ENCODE results near the gene NOXRED1. TPM values are rescaled to one million over a fixed set of nuclear protein-coding genes. Genes with fewer than 3 reads are reported as not detected.

The NOXRED1 gene
- total and polyA plus RNA-seq, 10 of the 15 experiments (the other 5 are each of a cell fraction or from before 2014, with no cell fraction given), result 0.06 to 0.62 (median 0.14) TPM

GRCh38 chr14:77457522-77458248, 34.4 kb upstream of the NOXRED1 start, which contains the start of the genes AHSA1 and VIPAS39 (continued):
- no peak for TF ChIP-seq ZNF217 (IDR thresholded peaks at IDR 0.05)
- TF ChIP-seq ZBTB4 (CRISPR knock-in tag; IDR thresholded peaks at IDR 0.05), result no peak
- no peak; the same call in 1 of the 2 replicates for TF ChIP-seq ATF2 (IDR thresholded peaks at IDR 0.05; ENCODE audit: low read length)
- TF ChIP-seq FOS (IDR thresholded peaks at IDR 0.05; ENCODE audit: borderline replicate concordance, extremely low read depth, insufficient read length), result no peak
- no peak for TF ChIP-seq NKRF (conservative IDR thresholded peaks at IDR 0.05)
- TF ChIP-seq SUZ12 (IDR thresholded peaks at IDR 0.05; ENCODE audit: unreplicated experiment), result no peak
- no peak for TF ChIP-seq CUX1 (IDR thresholded peaks at IDR 0.05; ENCODE audit: insufficient replicate concordance, low read depth, low read length)
- TF ChIP-seq ZBED1 (IDR thresholded peaks at IDR 0.05; ENCODE audit: borderline replicate concordance), result no peak
- 0 out of 2 replicates have a peak, but pooled peaks have one; percentile 47 for TF ChIP-seq DPF2 (IDR thresholded peaks at IDR 0.05)
- TF ChIP-seq PKNOX1 (IDR thresholded peaks at IDR 0.05), result peak; percentile 64
- peak; percentile 80; the same call in 1 of the 2 replicates for TF ChIP-seq SMARCA5 (IDR thresholded peaks at IDR 0.05)
- TF ChIP-seq PBX3 (IDR thresholded peaks at IDR 0.05; ENCODE audit: insufficient replicate concordance, low read depth, low read length), result no peak
- TF ChIP-seq RCOR1 (conservative IDR thresholded peaks at IDR 0.05; ENCODE audit: low read depth, low read length), result 0 out of 2 replicates have a peak, but pooled peaks have one; percentile 46
- TF ChIP-seq POLR2A (IDR thresholded peaks at IDR 0.05; ENCODE audit: low read depth, low read length), result peak; percentile 93
- no peak for TF ChIP-seq KDM1A (IDR thresholded peaks at IDR 0.05; ENCODE audit: borderline replicate concordance)

Data from GM12878 (cell line).